ACHN (cell line): ENCODE results near the gene CENPL.
"Not testable (repeated sequence)": the region's sequence is repeated elsewhere in the genome, so short reads cannot be mapped to it uniquely, and the experiment has no call there.

ENCODE experiments used
- DNase-seq: peaks from one replicate; pipeline ENCODE4 v3.0.0-alpha.2; 2015
- in situ Hi-C: cut with HindIII; loops from 2 replicates; pipeline ENCODE4 v1.10.0; 2017; ENCODE audit warnings: low sequenced_read_pairs, low pct_ligation_motif_present, low pct_unique_long_range_greater_than_20kb

CENPL gene

GRCh38 chr1:173771560-173771959 lies 53.1 kb downstream of the CENPL start:
- in situ Hi-C loops, result no loop called here
- DNase-seq, result no peak

- DNase-seq, in situ Hi-C loops: not testable (repeated sequence)
These were observed 54.4 kb downstream of the CENPL start for GRCh38 chr1:173770330-173770729.

- no peak for DNase-seq
- in situ Hi-C loops, result no loop called here
These were observed 55.9 kb downstream of the CENPL start for GRCh38 chr1:173768827-173769226.

- DNase-seq, result no peak
- in situ Hi-C loops, result no loop called here
These were observed 56.5 kb downstream of the CENPL start for GRCh38 chr1:173768206-173768605.

- in situ Hi-C loops, DNase-seq: not testable (repeated sequence)
These were observed 60.4 kb downstream of the CENPL start for GRCh38 chr1:173764331-173764730.

- DNase-seq, result no peak
- in situ Hi-C loops, result no loop called here
These were observed 65.7 kb downstream of the CENPL start for GRCh38 chr1:173758980-173759379.

GRCh38 chr1:173758110-173758509 lies 66.6 kb downstream of the CENPL start:
- no peak for DNase-seq
- in situ Hi-C loops, result no loop called here

- no peak for DNase-seq
- in situ Hi-C loops, result no loop called here
These were observed 67.0 kb downstream of the CENPL start for GRCh38 chr1:173757666-173758065.

- in situ Hi-C loops, result no loop called here
- no peak for DNase-seq
These were observed 70.9 kb downstream of the CENPL start for GRCh38 chr1:173753830-173754229.
